ENCODE results near the gene TRIO. TPM values are rescaled to one million over a fixed set of nuclear protein-coding genes. Genes with fewer than 3 reads are reported as not detected.
A peak's percentile ranks its signal among the peaks of the same experiment; 100 is the strongest.
"Not testable (repeated sequence)": the region's sequence is repeated elsewhere in the genome, so short reads cannot be mapped to it uniquely, and the experiment has no call there.

The TRIO gene
- total RNA-seq (1 to 10 TPM; 4.1 to 6.5 TPM), total RNA-seq (3.8 to 35.9 (median 11.6) reads per million in 172 experiments)
- polyA plus RNA-seq (2013, experiment 1 of 2), result 6.3 TPM
- polyA plus RNA-seq (2013, experiment 2 of 2), result 8.5 TPM

DNA sequence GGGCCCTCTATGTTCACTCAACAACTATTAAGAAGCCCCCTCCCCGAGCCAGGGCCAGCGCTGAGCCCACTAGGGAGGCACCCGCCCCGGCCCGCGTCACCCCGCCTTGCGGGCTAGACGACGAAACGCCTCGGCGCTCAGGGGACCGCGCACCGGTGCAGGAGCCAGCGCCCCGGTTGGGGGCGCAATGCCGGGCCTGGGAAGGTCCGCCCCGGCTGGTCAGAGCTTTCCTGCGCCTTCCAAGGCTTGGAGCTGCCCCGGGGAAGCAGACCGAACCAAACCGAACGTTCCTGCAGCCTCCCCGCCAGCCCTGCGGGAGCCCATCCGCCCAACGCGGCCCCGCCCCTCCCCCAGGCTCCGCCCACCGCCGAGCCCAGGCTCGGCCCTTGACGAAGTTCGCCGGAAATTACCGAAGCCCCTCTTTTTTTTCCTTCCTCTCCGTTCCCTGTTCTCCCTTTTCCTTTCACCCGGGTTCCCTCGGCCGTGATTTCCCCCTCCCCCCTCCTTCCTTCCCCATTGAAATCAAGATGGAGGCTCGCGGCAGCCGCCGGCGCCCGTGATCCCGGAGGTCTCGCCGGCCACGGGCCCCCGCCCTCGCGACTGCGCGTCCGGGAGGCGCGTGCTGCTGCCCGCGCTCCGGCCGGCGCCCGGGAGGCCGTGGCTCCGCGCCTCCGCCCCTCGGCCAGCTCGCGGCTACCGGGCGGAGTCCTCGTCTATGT, at the start of gene TRIO:
Gene TRIO (plus strand): TSS at position 516 of the 719 bp plus-strand sequence. CDS start 384 bp downstream, outside the sequence.
- ChIA-PET CTCF (interaction anchor here (0.6 kb wide), 1 partner anchor 27 kb away, joined by 3 read pairs; no protein-coding TSS in a partner anchor), POLR2A (no interaction called here)
- peak; percentile 58 for ATAC-seq (ENCODE audit: poor library complexity)
- TF ChIP-seq, protein P1, sequence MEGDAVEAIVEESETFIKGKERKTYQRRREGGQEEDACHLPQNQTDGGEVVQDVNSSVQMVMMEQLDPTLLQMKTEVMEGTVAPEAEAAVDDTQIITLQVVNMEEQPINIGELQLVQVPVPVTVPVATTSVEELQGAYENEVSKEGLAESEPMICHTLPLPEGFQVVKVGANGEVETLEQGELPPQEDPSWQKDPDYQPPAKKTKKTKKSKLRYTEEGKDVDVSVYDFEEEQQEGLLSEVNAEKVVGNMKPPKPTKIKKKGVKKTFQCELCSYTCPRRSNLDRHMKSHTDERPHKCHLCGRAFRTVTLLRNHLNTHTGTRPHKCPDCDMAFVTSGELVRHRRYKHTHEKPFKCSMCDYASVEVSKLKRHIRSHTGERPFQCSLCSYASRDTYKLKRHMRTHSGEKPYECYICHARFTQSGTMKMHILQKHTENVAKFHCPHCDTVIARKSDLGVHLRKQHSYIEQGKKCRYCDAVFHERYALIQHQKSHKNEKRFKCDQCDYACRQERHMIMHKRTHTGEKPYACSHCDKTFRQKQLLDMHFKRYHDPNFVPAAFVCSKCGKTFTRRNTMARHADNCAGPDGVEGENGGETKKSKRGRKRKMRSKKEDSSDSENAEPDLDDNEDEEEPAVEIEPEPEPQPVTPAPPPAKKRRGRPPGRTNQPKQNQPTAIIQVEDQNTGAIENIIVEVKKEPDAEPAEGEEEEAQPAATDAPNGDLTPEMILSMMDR (IDR thresholded peaks at IDR 0.05), result peak; percentile 29
- Mint-ChIP-seq H3K4me1 (ENCODE audit: low read depth) (peaks cover 14% of the 10 kb centered on the region), H3K4me3 (peak within 1 kb of the TSS; percentile 93), H3K36me3 (ENCODE audit: low read depth) (peaks cover 6% of the 10 kb centered on the region), H3K27me3 (peaks cover 46% of the 10 kb centered on the region), H3K9me3 (no peaks in the 10 kb centered on the region), H3K27ac (peak within 1 kb of the TSS; percentile 47)
- H3K4me3 ChIP-seq (ENCODE audit: low read length), result peak within 1 kb of the TSS; percentile 60
- intact Hi-C loops (cut with DNase I, micrococcal nuclease), result loop anchor here in 1 of 2 experiments (5.0 to 10.0 kb wide), 5 partner anchors 122 to 849 kb away; partner anchors contain the start of genes OTULIN and OTULINL
- peaks cover 0 to 5% of the 10 kb centered on the region in 2 experiments for H3K9me3 ChIP-seq (ENCODE audit: control insufficient read depth in 1 of 2, insufficient read depth in 1 of 2, low read length in 2 of 2)
- no peak within 1 kb of the TSS for H3K27ac ChIP-seq (ENCODE audit: low read depth in 1 of 2, low read length in 2 of 2)
- no peaks in the 10 kb centered on the region for H3K36me3 ChIP-seq (ENCODE audit: insufficient read depth, low read length)
- H3K4me1 ChIP-seq (ENCODE audit: insufficient read depth, low read length), result peaks cover 19% of the 10 kb centered on the region
- DNase-seq, result peak; percentile 49 to 86 (median 68)
- H3K27me3 ChIP-seq (ENCODE audit: control insufficient read depth in 1 of 2, insufficient read depth in 2 of 2, low read length in 2 of 2), result peaks cover 25 to 27% of the 10 kb centered on the region in 2 experiments

DNA sequence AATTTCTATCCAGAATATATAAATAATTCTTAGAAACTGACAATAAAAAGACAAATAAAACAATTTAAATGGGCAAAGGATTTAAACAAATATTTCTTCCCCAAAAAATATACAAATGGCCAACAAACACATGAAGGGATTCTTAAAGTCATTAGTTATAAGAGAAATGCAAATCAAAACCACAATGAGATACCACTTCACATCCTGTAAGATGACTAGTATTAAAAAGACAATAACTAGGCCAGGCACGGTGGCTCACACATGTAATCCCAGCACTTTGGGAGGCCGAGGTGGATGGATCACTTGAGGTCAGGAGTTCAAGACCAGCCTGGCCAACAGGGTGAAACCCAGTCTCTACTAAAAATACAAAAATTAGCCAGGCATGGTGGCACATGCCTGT, 45.8 kb upstream of the TRIO start:
- POLR2A ChIA-PET; intact Hi-C loops (cut with DNase I, micrococcal nuclease); H3K36me3 Mint-ChIP-seq (ENCODE audit: low read depth); H3K9me3 ChIP-seq (ENCODE audit: control insufficient read depth in 1 of 2, insufficient read depth in 1 of 2, low read length in 2 of 2); H3K4me1 ChIP-seq (ENCODE audit: insufficient read depth, low read length); H3K9me3 Mint-ChIP-seq; H3K27me3 Mint-ChIP-seq; ATAC-seq (ENCODE audit: poor library complexity); H3K27ac Mint-ChIP-seq; H3K4me3 Mint-ChIP-seq; CTCF ChIA-PET; H3K4me3 ChIP-seq (ENCODE audit: low read length); DNase-seq; H3K36me3 ChIP-seq (ENCODE audit: insufficient read depth, low read length); H3K27ac ChIP-seq (ENCODE audit: low read depth in 1 of 2, low read length in 2 of 2); H3K4me1 Mint-ChIP-seq (ENCODE audit: low read depth); H3K27me3 ChIP-seq (ENCODE audit: control insufficient read depth in 1 of 2, insufficient read depth in 2 of 2, low read length in 2 of 2): not testable (repeated sequence)

DNA sequence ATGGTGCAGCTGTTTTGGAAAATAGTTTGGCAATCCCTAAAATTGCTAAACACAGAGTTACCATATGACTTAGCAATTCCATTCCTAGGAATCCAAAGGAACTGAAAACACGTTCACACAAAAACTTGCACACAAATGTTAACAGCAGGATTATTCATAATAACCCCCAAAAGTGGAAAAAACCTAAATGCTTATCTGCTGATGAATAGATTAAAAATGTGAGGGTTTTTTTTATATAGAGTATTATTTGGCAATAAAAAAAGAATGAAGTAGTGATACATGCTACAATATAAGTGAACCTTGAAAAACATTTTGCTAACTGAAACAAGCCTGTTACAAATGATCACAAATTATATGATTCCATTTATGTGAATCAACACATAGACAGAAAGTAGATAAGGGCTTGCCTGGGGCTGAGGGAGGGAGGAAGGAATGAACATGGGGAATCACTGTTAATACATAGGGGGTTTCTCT, 45.1 kb upstream of the TRIO start:
- H3K9me3 ChIP-seq (ENCODE audit: control insufficient read depth in 1 of 2, insufficient read depth in 1 of 2, low read length in 2 of 2), result peaks cover 0 to under 1% of the 10 kb centered on the region in 2 experiments
- no peaks in the 10 kb centered on the region for H3K4me1 Mint-ChIP-seq (ENCODE audit: low read depth)
- no peaks in the 10 kb centered on the region for H3K27me3 ChIP-seq (ENCODE audit: control insufficient read depth in 1 of 2, insufficient read depth in 2 of 2, low read length in 2 of 2)
- H3K27ac Mint-ChIP-seq, result no peak overlapping the region
- ChIA-PET POLR2A (no interaction called here), CTCF (no interaction called here)
- ATAC-seq (ENCODE audit: poor library complexity), result no peak
- H3K27me3 Mint-ChIP-seq, result no peaks in the 10 kb centered on the region
- intact Hi-C loops (cut with DNase I, micrococcal nuclease), result no loop called here
- H3K36me3 Mint-ChIP-seq (ENCODE audit: low read depth), result no peaks in the 10 kb centered on the region
- no peak for DNase-seq
- peaks cover 4% of the 10 kb centered on the region for H3K9me3 Mint-ChIP-seq
- no peak overlapping the region for H3K4me3 ChIP-seq (ENCODE audit: low read length)
- TF ChIP-seq, protein P1 (IDR thresholded peaks at IDR 0.05), result no peak
- no peak overlapping the region for H3K4me3 Mint-ChIP-seq
- H3K27ac ChIP-seq (ENCODE audit: low read depth in 1 of 2, low read length in 2 of 2), result no peak overlapping the region
- H3K4me1 ChIP-seq (ENCODE audit: insufficient read depth, low read length), result no peaks in the 10 kb centered on the region
- no peaks in the 10 kb centered on the region for H3K36me3 ChIP-seq (ENCODE audit: insufficient read depth, low read length)
